GM12891 (cell line): Measurements from ENCODE around the gene BRINP2.
A peak's percentile ranks its signal among the peaks of the same experiment; 100 is the strongest.

Experiments
- DNase-seq: peaks from one replicate; pipeline ENCODE4 v3.0.0; 2011; ENCODE audit warnings: low spot score; ENCODE audit not compliant: insufficient read length
- FAIRE-seq: peaks from 2 replicates; lab custom pipeline; 2011; peaks lifted over from hg19 to GRCh38; lab: Jason Lieb, UNC
- PAX5 ChIP-seq: IDR thresholded peaks from 2 replicates; pipeline ENCODE4 v1.6.1; 2011; ENCODE audit warnings: low read length, moderate library complexity, mild to moderate bottlenecking; ENCODE audit not compliant: insufficient read depth, severe bottlenecking
- POLR2A ChIP-seq: IDR thresholded peaks from 2 replicates; pipeline ENCODE4 v1.6.1; 2011; ENCODE audit warnings: low read depth, low read length, control low read depth
- POLR2AphosphoS5 ChIP-seq: IDR thresholded peaks from 2 replicates; pipeline ENCODE4 v1.6.1; 2011; ENCODE audit warnings: low read depth, low read length, control low read depth
- POU2F2 ChIP-seq: IDR thresholded peaks from 2 replicates; pipeline ENCODE4 v1.6.1; 2011; ENCODE audit warnings: low read depth, mild to moderate bottlenecking, control low read depth, low read length, moderate library complexity
- SPI1 ChIP-seq: IDR thresholded peaks from 2 replicates; pipeline ENCODE4 v1.6.1; 2011; ENCODE audit warnings: low read depth, low read length, control low read depth
- TAF1 ChIP-seq: IDR thresholded peaks from 2 replicates; pipeline ENCODE4 v1.6.1; 2011; ENCODE audit warnings: low read depth, low read length, control low read depth

Gene BRINP2

DNA sequence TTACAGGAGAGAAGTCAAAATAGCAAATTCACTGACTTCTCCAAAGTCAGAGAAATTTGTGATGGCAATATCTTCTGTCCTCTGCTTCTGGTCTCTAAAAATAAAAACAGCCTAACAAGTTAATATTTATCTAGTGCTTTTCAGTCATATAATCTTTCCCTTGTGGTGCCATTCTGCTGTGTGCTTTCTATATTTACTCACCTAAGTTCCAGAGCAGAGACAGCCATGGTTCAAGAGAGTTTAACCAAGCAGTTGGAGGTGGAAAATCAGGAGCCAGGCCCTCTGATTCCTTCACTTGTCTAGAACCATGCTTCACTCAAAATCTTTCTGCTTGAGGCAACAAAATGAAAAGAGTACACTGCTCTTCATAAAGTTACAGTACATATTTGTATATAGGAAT, 39.3 kb downstream of the BRINP2 start:
- TF ChIP-seq SPI1 (no peak), POLR2A (no peak), POLR2AphosphoS5 (no peak), PAX5 (no peak), POU2F2 (no peak), TAF1 (no peak)

DNA sequence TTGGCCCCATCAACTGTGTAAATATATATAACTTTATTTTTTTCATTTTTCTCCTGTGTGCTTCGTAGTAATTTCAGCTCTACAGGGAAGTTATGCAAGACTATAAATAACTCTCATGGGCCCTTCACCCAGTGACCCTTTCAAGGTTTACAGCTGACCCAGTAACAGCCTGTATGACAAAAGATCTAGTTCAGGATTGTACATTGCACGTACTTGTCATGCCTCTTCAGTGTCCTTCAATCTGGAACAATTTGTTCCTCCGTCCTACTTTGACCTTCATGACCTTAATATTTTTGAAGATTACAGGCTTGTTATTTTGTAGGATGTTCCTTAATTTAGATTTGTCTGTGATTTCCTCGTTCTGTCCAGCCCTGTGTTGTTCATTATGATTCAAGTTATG, 40.5 kb downstream of the BRINP2 start:
- no peak for TF ChIP-seq TAF1
- TF ChIP-seq POLR2AphosphoS5, result no peak
- no peak for TF ChIP-seq POU2F2
- no peak for TF ChIP-seq POLR2A
- no peak for TF ChIP-seq PAX5
- TF ChIP-seq SPI1, result no peak

More for the DNA sequence above, 39.3 kb downstream of the BRINP2 start:
- no peak for DNase-seq
- FAIRE-seq, result no peak

DNA sequence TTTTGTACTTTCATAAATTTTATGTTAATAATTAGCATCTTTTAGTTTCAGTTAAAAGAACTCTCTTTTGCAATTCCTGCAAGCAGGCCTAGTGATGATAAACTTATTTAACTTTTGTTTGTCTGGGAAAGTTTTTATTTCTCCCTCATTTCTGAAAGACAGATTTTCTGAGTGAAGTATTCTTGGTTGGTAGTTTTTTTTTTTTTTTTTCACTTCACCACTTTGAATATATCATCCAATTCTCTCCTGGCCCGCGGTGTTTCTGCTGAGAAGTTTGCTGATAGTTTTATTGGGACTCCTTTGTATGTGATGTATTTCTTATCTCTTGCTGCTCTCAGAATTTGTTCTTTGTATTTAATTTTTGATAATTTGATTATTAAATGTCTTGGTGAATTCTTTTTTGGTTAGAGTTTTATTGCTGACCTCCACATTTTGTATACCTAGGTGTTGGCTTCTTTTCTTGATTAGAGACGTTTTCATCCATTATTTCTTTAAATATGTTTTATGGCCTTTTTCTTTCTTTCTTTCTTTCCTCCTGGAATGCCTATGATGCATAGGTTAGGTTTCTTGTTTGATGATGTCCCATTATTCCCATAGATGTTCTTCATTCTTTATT, 45.9 kb downstream of the BRINP2 start:
- TF ChIP-seq TAF1 (no peak), POLR2AphosphoS5 (no peak), SPI1 (no peak), PAX5 (no peak), POLR2A (no peak), POU2F2 (no peak)
- DNase-seq (no peak), FAIRE-seq (no peak)

More for the DNA sequence above, 40.5 kb downstream of the BRINP2 start:
- DNase-seq, result no peak
- FAIRE-seq, result no peak

DNA sequence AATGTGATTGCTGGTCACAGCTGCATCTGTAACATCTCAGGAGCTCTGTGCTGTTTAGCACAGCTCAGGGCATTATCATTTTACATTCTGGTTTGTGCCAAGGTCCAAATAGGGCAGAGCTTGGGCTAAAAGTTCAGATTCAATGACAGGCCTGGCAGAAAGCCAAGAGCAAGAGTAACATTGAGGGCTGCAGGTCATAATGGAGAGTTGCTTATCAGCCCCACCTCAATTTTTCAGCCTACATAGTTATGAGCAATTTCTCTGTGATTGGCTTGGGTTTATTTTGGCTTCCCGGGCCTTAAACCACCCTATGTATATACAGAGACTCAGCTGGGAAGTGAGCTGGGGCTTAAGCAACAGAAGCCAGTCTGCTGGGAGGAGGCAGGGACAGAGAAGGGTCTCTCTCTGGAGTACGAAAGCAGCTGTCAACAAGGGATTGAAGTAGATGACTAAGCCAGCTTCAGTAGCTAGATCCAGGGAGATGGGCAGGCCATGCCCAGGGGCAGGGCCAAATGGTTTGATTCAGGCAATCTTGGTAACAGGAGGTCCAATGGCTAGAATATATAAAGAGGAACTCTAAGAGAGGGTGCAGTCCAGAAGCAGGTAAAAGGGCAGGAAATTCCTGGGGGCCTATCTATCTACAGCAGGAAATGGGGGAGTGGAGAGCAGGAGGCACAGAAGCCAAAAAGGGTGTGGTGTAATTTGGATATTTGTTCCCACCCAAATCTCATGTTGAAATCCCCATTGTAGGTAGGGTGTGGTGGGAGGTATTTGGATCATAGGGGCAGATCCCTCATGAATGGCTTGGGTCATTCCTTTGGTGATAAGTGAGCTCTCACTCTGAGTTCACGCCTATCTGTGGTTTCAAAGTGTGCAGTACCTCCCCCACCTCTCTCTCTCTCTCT, 49.0 kb downstream of the BRINP2 start:
- TF ChIP-seq TAF1, result no peak
- no peak for TF ChIP-seq POU2F2
- TF ChIP-seq SPI1, result no peak
- no peak for TF ChIP-seq POLR2A
- TF ChIP-seq POLR2AphosphoS5, result no peak
- no peak for TF ChIP-seq PAX5
- DNase-seq, result no peak
- no peak for FAIRE-seq

DNA sequence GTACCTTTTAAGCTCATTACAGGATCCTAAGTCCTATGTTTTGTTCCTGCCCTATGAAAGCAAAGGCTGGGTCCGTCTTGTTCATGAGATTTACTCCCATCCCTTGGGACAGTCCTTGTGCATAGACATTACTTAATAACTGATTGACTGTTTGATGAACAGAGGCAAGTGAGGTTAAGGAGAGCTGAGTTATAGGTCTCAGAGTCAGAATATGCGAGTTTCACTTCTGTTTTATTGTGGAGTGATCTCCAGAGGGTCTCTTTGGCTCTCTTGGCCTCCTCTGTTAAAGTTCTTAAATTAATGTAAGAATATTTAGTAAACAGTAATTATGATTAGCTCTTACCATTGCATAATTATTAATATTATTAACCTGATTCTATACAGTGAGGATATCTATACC, 52.6 kb downstream of the BRINP2 start:
- TF ChIP-seq SPI1, result peak; percentile 80
- TF ChIP-seq POLR2AphosphoS5, result no peak
- FAIRE-seq (no peak), DNase-seq (no peak)

DNA sequence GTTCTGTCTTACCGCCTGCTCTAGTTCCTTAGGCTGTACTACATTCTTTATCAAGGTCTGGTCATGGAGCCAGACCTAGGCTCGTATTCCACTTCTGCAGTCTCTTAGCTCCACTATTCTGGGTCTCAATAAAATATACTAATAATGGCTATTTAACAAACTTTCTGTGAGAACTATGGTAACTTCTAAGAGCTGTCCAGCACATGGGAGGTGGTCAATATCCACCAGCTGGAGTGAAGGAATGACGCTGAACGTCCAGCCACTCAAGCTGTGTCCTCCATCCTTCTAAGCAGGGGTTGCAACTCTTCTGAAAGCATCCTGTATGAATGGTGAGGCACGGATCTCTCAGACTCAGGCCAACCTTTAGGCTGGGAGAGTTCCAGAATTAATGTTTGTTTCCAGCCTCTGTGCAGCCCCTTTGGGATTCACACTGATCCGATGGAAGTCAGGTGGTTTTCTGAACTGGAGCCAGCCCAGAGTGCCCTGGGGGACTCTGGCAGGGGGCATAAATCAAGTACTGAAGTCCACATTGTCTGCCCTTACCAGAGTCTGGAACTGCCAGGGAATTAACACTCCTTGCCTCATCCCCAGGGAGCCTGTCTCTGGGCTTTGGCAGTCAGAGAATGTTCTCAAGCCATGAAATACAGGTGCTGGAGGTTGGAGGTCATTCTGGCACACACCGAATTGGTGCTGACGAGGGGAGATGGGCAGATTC, 57.4 kb downstream of the BRINP2 start:
- no peak for FAIRE-seq

DNA sequence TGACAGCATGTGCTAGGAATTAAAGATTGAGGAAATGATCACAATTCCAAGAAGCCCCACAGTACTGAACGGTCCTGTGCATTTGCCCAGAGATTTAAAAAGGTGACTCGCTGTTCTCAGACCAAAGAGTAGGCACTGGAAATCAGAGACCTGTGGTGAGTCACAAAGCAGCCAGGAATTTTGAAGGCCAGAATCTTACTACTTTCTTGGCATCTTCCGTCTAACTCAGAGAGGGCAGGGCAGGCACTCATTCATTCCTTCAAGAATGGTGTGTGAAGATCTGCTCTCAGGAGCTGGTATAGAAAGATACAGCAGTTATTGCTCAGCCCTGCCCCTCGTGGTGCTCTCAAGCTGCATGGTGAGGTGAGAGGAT, 57.9 kb downstream of the BRINP2 start:
- TF ChIP-seq POLR2A (no peak), TAF1 (no peak), SPI1 (no peak), PAX5 (no peak), POU2F2 (no peak), POLR2AphosphoS5 (no peak)
- no peak for DNase-seq
- no peak for FAIRE-seq

More for the DNA sequence above, 57.4 kb downstream of the BRINP2 start:
- DNase-seq, result no peak
- no peak for TF ChIP-seq POU2F2
- TF ChIP-seq SPI1, result no peak
- no peak for TF ChIP-seq POLR2A
- no peak for TF ChIP-seq POLR2AphosphoS5
- no peak for TF ChIP-seq TAF1
- TF ChIP-seq PAX5, result no peak

DNA sequence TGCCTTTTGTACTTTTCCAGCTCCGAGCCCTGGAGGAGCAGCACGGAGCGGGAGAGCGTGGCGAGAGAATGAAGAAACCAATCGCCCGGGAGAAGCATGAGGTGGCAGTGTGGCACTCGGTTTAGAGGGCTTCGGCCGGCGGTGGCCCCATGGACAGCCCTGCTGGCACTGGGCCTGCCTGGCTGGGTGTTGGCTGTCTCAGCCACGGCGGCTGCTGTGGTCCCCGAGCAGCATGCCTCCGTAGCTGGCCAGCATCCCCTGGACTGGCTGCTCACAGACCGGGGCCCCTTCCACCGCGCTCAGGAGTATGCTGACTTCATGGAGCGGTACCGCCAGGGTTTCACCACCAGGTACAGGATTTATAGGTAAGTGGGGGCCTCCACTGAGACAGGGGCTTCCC, 59.0 kb downstream of the BRINP2 start:
- FAIRE-seq (no peak), DNase-seq (no peak)
- no peak for TF ChIP-seq POLR2AphosphoS5
- no peak for TF ChIP-seq POLR2A
- no peak for TF ChIP-seq PAX5
- no peak for TF ChIP-seq SPI1
- TF ChIP-seq POU2F2, result no peak
- no peak for TF ChIP-seq TAF1
